HG03095 (cell line): ENCODE data around the gene KY.

Source experiments
- ATAC-seq: cut with Tn5 transposase; IDR thresholded peaks from one replicate; pipeline ENCODE4 v1.9.1; 2021; ENCODE audit warnings: moderate library complexity; ENCODE audit not compliant: unreplicated experiment

Gene KY

GRCh38 chr3:134647902-134648760, 2.7 kb downstream of the KY start:
- no peak for ATAC-seq

- no peak for ATAC-seq
These were observed 4.7 kb downstream of the KY start for GRCh38 chr3:134646086-134646485.

GRCh38 chr3:134645515-134645914, 5.3 kb downstream of the KY start:
- no peak for ATAC-seq

- ATAC-seq = no peak
These were observed 5.9 kb downstream of the KY start for GRCh38 chr3:134644731-134645514.

GRCh38 chr3:134643150-134643675, 7.6 kb downstream of the KY start:
- no peak for ATAC-seq

GRCh38 chr3:134642445-134643149, 8.2 kb downstream of the KY start:
- no peak for ATAC-seq

- ATAC-seq = no peak
These were observed 9.0 kb downstream of the KY start for GRCh38 chr3:134641671-134642300.

- ATAC-seq = no peak
These were observed 9.9 kb downstream of the KY start for GRCh38 chr3:134640872-134641470.

- ATAC-seq = no peak
These were observed 10.4 kb downstream of the KY start for GRCh38 chr3:134640378-134640777.

- ATAC-seq = no peak
These were observed 12.3 kb downstream of the KY start for GRCh38 chr3:134638385-134639030.

GRCh38 chr3:134636406-134636805, 14.4 kb downstream of the KY start:
- no peak for ATAC-seq

GRCh38 chr3:134630506-134630905, 20.3 kb downstream of the KY start:
- no peak for ATAC-seq

GRCh38 chr3:134628884-134629283, 21.9 kb downstream of the KY start:
- no peak for ATAC-seq

GRCh38 chr3:134627831-134628230, 23.0 kb downstream of the KY start:
- ATAC-seq = no peak

GRCh38 chr3:134625885-134626741, 24.7 kb downstream of the KY start:
- no peak for ATAC-seq

- no peak for ATAC-seq
These were observed 25.4 kb downstream of the KY start for GRCh38 chr3:134625462-134625861.

- ATAC-seq = no peak
These were observed 26.1 kb downstream of the KY start for GRCh38 chr3:134624537-134625287.

GRCh38 chr3:134623615-134624245, 27.1 kb downstream of the KY start:
- no peak for ATAC-seq
